NCI-H2081 (cell line): ENCODE data around the gene FGF1.
A peak's percentile ranks its signal among the peaks of the same experiment; 100 is the strongest.

Experiments used
- DNase-seq, 2 experiments: peaks; one replicate each; lab custom pipeline; 2025; lab: John Stamatoyannopoulos, UW

The FGF1 gene

DNA sequence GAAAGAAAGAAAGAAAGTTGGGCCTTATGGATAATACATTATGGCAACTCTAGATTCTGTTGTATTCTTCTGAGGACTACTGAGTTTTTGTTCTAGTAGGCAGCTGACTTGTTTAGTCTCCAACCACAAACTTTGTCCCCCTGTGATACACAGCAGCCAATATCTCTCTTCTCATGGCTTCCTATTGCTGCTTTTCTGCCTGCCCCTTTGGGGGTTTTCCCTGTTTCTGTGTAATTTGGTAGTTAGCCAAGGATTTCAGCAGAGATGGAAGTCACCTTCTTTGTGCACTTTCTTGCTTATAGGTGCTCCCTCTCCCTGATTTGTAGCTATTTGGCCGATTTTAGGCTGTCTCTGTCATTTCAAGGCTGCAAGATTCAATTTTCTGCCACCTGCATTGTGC, 109.6 kb downstream of the FGF1 start:
- DNase-seq, result no peak

DNA sequence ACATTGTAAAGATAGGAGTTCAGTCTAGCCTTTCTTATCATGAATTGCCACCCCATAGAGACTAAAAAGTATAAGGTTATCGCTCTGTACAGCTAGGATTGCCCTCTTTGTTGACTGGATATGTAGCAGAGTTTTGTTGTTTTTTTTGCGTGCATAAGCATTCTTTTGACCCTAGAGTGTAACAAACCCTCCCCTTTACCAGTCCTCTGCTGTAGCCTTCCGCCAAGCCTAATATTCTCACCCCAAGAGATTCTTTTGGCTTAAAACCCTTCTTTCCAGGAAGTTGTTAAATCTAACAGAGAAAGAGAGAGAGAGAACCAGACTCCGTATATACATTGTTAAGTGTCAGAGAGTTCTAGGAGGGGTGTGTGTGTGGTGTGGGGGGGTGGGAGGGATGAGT, 113.9 kb downstream of the FGF1 start:
- no peak for DNase-seq

DNA sequence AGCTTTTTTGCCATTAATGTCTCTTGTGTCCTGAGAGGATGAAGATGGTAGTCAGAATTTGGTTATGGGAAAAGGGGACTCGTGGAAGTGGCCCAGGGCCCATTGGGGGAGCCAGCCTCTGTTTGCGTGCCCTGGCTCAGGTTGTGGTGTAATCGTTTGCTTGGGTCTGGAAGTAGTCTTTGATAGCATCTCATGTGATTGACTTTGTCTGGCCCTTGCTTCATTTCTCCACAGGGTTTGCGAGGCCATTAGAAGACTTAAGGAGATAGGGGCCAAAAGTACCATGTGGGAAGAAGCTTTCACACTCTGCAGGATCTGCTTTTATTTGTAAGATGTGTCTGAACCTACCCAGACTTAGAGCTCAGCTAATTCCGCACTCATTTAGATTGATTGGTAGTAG, 114.5 kb downstream of the FGF1 start:
- no peak for DNase-seq

DNA sequence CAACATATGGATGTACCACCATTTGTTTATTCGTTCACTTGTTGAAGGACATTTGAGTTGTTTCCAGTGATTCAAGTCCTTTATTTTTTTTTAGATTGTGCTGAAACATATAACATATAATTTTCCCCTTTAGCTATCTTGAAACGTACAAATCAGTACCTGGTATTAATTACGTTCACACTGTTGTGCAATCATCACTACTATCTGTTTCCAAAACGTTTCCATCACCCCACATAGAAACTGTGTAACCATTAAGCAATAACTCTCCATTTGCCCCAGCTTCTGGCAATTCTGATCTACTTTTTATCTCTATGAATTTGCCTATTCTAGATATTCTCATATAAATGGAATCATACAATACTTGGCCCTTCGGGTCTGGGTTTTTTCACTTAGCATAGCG, 116.0 kb downstream of the FGF1 start:
- no peak for DNase-seq

DNA sequence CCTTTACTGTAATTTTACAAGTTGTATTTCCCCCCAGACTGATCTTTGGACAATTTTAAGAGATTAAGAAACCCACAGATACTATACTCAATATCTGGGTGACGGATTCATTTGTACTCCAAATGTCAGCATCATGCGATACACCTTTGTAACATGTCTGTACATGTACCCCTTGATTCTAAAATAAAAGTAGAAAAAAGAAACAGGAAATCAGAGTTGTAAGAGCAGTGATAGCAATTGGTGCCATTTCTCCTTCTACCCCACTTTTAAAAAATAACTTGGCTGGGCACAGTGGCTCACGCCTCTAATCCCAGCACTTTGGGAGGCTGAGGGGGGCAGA, 116.9 kb downstream of the FGF1 start:
- no peak for DNase-seq

DNA sequence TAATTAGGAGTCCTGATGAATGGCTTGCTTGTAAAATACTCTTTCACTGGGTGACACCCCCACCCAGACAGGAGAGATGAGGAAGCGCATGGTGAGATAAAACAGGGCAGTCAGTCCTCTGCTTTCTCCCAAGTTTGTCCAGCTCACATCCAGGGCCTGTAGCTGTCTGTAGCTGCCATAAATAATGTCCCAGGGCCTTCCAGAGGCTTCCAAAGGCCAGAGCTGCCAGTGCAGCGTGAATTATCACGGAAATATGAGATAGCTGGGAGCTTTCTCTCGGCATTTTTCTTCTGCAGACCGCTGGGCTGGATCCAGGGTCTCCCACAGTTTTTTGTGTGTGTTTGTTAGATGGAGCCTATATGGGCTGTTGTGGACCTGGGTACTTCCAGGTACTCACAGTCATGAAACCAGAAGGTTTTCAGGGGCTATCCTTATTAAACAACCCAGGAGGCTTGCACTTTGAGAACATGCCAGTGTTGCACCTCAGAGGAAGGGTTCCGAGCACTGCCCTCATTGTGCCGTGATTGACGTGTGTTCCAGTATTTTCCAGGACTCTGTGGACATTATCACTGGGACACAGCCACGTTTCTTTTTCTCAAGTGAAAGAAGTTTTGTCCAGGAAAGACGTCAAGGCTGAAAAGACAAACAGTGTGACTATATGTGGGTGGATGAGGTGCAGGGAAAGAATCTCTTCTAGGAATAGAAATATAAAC, 117.5 kb downstream of the FGF1 start:
- no peak for DNase-seq

DNA sequence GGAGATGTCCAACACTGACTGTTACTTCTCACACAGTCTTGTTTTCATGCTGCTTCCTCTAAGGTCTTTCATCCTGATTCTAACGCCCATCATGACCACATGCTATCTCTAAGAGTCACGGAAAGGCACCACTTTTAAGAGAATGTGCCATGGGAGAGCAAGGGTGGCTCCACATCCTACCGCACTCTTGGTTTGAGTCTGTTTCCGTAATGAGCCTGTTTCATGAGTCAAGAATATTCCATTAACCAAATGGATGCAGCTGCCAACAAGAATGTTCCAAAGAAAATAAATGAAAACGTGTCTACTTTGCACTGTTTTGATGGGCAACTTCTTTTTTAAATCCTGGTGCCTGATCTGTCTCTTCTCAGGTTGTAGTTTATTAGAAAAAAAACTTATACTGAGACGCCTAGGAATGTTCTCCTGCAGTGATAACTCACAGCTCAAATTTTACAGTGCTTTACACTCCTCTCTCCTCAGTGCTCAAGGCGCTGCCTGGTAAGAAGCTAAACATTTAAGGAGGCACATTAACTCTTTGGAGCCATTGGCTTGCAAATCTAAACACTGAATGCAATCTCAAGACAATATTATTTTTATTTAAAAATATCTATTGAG, 124.3 kb downstream of the FGF1 start:
- no peak for DNase-seq

DNA sequence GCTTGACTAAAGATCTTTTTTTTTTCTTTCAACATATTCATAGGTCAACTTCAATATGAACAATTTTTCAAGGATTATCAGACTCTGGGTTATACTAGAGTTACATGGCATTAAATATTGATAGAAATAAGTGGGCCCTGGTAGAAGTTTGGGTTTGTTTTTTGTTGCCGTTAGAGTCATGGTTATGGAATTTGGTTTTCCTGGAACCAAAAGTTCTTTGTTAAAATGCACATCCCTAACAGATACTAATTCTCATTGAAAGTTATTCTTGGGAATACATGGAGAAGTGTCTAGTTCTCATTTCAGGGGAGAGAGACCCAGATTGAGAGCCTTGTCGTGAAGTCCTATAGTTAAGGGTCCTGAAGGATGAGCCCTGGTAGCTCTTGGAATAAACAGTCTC, 124.9 kb downstream of the FGF1 start:
- no peak for DNase-seq

DNA sequence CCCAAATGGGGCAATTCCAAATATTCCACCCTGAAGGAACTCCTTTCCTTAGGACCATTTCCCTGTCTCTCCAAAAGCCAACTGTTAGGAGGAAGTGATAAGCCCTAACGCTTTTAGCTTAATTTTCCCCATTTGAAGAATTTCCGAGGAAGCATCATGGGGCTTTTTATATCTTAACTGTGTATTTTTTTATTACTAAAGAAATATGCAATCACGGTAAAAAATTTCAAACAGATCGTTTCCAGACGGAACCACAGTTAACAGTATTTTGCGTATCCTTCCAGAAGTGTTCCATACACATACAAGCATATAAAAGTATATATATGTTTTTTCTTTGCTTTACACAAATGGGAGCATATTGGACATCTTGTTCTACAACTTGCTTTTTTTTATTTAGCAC, 133.8 kb downstream of the FGF1 start:
- no peak for DNase-seq

DNA sequence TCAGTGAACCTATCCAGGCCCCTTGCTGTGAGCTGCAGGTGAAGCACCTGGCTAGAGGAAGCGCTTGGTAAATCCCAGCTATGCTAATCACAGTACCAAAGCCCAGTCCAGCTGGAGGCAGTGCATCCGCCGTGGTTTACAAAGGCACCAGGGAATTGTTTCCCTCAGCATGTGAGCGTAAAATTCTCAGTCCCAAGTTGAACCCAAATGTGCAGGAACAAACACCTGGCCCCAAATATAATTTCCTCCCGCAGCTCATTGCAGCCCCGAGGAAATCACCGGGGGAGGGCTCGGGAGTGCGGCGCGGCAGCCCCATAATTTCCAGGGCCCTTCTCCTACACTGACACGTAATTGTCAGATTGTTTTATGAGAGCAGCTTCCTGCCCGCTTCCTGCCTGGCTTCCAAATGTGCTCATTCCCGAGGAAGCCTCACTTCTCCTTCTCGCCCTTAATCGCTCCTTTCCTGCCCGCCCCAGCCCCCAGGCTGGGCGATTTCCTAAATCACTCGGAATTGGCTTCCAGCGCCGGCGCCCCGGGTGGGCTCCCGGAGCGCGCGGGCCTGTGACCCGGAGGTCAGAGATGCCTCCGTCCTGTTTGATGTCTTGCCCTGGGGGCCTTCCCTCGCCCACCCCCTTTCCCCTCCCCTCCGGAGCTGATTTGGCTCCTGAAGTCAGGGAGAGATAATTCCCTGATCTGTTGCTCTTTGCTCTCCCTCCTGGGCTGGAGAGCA, 134.4 kb downstream of the FGF1 start:
- DNase-seq, result peak; percentile 72 to 92

DNA sequence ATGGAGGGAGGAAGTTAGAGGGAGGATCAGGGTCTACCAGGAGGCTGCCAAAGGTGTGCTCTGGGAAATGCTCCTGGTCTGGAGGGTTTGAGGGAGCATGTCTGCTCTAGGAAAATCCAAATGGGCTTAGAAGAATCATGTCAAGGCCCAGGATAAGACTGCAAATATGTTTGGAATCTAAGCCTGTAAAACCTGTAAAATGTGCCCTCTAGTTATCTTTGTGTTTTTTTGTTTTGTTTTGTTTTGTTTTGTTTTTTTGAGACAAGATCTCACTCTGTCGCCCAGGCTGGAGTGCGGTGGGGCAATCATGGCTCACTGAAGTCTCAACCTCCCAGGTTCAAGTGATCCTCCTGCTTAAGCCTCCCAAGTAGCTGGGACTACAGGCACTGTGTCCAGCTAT, 135.4 kb downstream of the FGF1 start:
- DNase-seq, result no peak

DNA sequence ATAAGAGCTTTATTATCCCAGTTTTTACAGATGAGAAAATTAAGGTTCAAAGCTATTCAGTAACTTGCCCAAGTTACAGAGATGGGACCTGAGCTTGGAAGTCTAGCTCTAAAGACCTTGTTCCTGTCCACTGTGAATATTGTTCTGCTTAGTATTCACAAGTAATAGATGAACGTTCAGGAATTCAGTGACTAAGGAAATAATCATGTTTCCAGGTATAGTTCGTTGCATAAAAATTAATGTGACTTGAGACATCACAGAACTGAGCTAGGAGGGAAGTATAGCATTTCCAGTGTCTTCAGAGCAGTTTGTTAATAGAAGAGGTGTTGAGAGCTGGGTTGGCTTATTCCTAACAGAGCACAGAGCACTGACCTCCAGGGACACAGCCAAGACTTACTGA, 136.1 kb downstream of the FGF1 start:
- no peak for DNase-seq

DNA sequence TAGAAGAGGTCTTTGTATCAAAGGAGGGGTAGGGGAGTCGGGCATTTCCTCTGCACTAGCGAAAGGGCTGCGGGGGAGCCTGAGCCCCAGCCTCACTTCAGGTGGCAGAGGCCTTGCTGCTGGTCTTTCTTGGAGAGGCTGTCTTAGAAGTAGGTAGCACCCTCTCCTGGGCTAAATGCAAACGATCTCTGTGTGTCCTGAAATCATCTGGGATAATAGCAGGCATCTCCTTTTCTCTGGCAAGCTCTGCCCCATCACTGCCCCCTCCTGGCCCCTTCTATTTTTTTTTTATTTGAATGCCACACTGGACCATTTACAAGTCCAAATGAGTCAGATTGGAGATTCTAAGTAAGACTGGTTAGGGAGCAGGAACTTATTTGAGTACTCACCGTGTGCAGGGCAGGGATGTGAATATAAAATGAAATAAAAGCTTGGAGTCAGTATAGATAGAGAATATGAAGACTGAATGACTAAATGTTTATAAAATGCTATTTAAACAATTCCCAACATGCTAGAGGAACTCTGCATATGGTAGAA, 137.1 kb downstream of the FGF1 start:
- DNase-seq, result peak; percentile 68 to 77

DNA sequence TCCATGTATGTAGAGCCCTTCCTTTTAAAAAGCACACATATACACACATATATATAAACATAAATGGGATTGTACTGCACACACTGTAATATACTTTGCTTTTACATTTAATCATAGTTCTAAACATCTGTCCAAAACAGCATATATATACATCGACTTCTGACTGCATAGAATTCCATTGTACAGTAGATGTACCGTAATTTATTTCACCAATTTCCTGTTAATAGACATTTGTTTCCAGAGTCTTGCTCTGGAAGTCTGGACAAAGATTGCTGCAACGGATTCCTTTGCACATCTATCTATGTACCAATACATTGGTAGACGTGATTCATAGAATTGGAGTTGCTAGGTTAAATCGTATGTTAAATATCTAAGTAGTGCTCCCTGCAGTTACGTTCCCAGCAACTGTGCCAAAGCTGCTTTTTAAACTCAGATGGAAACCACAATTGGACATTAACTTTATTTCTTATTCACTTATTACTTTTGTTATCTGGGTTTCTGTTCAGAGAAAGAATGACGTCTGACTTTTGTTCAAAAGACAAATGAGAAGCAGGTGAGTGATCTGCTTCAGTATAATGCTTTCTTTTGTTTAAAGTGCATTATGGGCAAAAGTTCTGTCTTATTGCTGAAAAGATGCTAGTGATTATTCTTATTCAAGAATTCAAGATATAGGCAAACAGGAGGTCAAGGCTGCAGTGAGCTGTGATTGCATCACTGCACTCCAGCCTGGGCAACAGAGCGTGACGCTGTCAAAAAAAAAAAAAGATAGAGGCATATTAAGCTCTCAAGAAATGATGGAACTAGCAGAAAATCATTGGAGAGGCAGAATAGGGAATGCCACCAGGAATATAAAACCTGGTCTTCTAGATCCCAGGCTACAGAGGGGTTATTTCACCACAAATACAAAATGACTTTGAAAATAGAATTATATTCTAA, 138.2 kb downstream of the FGF1 start:
- DNase-seq, result no peak

DNA sequence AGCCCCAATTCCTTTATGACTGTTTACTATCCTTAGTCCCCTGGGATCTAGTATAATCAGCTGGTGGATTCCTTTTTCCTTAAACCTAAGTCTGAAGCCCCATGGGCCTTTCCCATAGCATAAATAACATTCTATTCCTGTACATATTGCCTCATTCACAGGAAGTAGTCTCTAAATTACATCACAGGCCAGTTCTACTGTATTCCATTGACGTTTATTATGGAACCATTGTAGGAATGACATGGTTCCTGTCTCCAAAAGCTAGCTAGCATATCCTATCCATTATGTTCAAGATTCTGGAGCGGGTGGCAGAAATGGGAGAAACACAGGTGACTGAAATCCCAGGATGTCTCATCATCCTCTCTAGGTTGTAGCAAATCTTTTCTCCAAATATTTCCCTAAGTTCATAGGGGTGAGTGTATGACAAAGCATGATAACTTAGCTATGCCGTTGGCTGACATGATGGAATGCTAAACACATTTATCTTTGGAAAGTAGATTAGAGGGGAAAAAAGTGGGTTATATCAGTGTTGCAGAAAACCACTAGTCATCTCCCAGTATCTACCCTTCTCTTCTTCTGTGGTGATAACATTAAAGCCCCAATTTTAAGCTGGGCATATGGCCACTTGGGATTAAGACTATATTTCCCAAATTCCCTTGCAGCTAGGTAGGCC, 140.1 kb downstream of the FGF1 start:
- no peak for DNase-seq

DNA sequence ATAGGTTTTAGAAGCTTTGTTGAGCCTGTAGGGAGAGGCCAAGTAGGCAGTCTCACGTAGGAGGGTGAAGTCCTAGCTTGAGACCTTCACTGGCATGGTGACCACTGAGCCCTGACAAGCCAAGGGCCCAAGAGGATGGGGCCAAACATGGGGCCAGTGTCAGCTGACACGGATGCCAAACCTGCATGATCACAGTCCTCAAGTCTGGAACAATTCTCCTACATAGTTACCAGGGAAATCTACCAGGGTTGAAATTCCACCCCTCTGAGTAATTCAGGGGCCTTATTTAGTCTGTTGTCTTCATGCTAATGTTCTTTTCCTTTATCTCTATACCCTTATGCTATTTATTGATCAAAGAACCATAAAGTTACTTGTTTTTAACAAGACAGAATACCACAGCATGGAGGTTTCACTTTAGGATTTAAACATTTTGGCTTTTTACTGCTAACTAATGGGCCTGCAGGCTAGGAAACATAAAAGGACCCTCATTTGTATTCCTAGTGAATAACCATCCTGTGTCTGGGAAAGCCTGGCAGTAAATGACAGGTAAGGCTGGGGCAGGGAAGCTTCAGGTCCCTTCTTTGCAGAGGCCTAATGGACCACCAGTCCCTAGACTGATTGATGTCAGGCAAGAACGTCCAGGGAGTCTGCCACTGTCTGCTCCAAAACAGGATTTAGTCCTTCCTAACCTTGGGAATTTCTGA, 140.8 kb downstream of the FGF1 start:
- no peak for DNase-seq

DNA sequence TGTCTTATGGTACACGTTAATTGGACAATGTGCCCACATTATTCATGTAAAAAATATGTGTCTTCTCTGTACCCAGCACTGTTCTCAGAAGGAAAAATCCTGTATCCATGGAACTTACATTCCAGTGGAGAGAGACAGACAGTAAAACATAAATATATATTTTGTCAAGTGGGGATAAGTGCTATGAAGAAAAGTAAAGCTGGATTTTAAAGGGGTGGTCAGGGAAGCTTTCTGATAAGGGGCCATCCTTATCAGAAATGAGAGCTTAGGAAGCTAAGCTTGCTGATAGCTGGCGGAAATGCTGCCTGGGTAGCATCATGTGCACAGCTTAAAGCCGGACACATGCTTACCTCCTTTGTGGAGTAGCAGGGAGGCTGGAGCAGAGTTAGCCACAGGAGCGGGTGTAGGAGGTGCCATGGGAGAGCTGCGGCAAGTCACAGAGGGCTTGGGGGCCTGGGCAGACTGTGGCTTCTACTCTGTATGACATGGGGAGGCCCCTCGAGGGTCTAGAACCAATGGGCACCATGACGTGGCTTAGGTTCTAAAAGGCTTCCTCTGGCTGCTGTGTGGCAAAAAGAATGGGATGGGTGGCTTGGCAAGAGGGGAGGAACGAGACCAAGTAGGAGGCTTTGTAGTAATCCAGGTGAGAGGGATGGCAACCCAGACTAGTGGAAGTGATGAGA, 141.7 kb downstream of the FGF1 start:
- DNase-seq, result no peak

DNA sequence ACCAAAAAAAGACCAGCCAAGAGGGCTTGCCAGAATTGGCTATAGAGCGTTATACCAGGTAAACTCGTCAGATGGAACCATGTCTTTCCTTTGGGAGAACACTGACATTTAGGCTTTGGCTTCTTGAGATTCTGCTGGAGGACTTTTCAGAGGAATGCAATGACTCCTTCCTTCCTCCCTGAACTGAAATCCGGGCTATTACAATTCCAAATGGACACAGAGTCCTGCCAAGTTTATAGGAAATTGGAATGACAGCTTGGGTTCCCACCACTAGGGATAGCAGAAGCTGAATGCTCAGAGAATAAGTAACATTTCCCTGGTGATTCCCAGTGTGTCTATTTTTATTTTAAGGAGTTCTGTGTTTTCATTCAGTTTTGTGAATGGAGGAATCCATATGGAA, 143.0 kb downstream of the FGF1 start:
- DNase-seq, result no peak
